GM23338 (cell line): ENCODE results near the gene DCLK1. TPM values are rescaled to one million over a fixed set of nuclear protein-coding genes. Genes with fewer than 3 reads are reported as not detected.

ENCODE experiments used
- CREB1 ChIP-seq: fragments of 250-450 bp; sonication (Bioruptor Pico); IDR thresholded peaks from 2 replicates; pipeline ENCODE4 v1.5.0; 2020; ENCODE audit warnings: low read depth, mild to moderate bottlenecking, moderate library complexity
- CTCF ChIP-seq, 2 experiments: fragments of 200-600 bp in 1 of 2; sonication (generic) in 1 of 2; conservative IDR thresholded peaks; 2 replicates each; pipeline versions ENCODE4 v1.5.1 to v1.6.1; 2016 to 2017; ENCODE audit warnings: antibody characterized with exemption in 2 of 2, low read depth in 2 of 2, mild to moderate bottlenecking in 2 of 2, moderate library complexity in 1 of 2
- ETS1 ChIP-seq: IDR thresholded peaks from 2 replicates; pipeline ENCODE4 v1.6.1; 2016; ENCODE audit warnings: antibody characterized with exemption
- EZH2phosphoT487 ChIP-seq: fragments of 200-600 bp; sonication (generic); IDR thresholded peaks from one replicate; pipeline ENCODE4 v1.8.1; 2018; ENCODE audit warnings: antibody characterized with exemption; ENCODE audit not compliant: unreplicated experiment
- JUNB ChIP-seq: IDR thresholded peaks from one replicate; pipeline ENCODE4 v1.6.1; 2016; ENCODE audit warnings: antibody characterized with exemption; ENCODE audit not compliant: unreplicated experiment
- POLR2AphosphoS5 ChIP-seq: IDR thresholded peaks from 2 replicates; pipeline ENCODE4 v1.6.1; 2016; ENCODE audit warnings: antibody characterized with exemption, low read depth
- ZNF114 ChIP-seq: fragments of 250-450 bp; sonication (Bioruptor Pico); IDR thresholded peaks from 2 replicates; pipeline ENCODE4 v1.5.0; 2020; ENCODE audit warnings: mild to moderate bottlenecking, moderate library complexity
- ZNF331 ChIP-seq: fragments of 250-450 bp; sonication (Bioruptor Pico); IDR thresholded peaks from 2 replicates; pipeline ENCODE4 v1.5.0; 2020; ENCODE audit warnings: low read depth, mild to moderate bottlenecking, moderate library complexity
- ZNF462 ChIP-seq: fragments of 250-450 bp; sonication (Bioruptor Pico); IDR thresholded peaks from 2 replicates; pipeline ENCODE4 v1.5.0; 2020; ENCODE audit warnings: mild to moderate bottlenecking, moderate library complexity
- polyA plus RNA-seq: library from polyadenylated mRNA; unstranded; fragments of >200 nt; fragmentation: Nextera tagmentation; extraction: Ambion mirVana; gene quantifications from 2 replicates; pipeline ENCODE4 v1.2.1, GENCODE V29; 2016
- total RNA-seq: library from RNA; depleted of rRNA; stranded (reverse); fragments of >200 nt; shearing (Covaris generic); gene quantifications from 2 replicates; pipeline ENCODE4 v1.2.3, GENCODE V29; 2014

The DCLK1 gene
- total and polyA plus RNA-seq, 2 experiments from 2014 or later = 13.1 to 57.7 TPM

GRCh38 chr13:36115306-36115705 lies 15.9 kb downstream of the DCLK1 start (continued):
- no peak for TF ChIP-seq ZNF462 (CRISPR knock-in tag)
- no peak for TF ChIP-seq CTCF (conservative IDR thresholded peaks at IDR 0.05; ENCODE audit: low read depth in 2 of 2)
- no peak for TF ChIP-seq JUNB
- TF ChIP-seq EZH2phosphoT487 = no peak
- TF ChIP-seq ZNF114 (CRISPR knock-in tag) = no peak
- no peak for TF ChIP-seq CREB1
- no peak for TF ChIP-seq ETS1
- TF ChIP-seq ZNF331 = no peak
- no peak for TF ChIP-seq POLR2AphosphoS5
